Measurements from ENCODE around the gene ZIC2.
"Not testable (repeated sequence)": the region's sequence is repeated elsewhere in the genome, so short reads cannot be mapped to it uniquely, and the experiment has no call there.

Gene ZIC2

DNA sequence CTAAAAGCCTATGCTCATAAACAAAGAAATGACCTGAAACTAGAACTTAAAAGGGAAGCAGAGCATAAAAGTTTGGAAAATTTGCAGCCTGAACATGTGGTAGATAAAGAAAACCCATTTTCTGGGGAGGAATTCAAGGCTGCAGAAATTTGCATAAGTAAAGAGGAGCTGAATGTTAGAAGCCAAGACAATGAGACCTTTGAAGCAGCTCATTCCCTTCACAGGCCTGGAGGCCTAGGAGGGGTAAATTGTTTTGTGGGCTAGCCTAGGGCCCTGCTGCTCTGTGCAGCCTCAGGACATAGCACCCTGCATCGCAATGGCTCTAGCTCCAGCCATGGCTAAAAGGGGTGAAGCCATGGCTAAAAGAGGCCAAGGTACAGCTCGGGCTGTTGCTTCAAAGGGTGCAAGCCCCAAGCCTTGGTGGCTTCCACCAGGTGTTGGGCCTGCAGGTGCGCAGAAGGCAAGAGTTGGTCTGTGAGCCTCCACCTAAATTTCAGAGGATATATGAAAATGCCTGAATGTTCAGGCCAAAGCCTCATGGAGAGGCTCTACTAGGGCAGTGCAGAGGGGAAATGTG, 38.3 kb downstream of the ZIC2 start:
- no peak for DNase-seq (ENCODE audit: low read depth)

- DNase-seq (ENCODE audit: low read depth) = no peak
These were observed 41.2 kb downstream of the ZIC2 start for GRCh38 chr13:100022798-100023197.

- DNase-seq (ENCODE audit: low read depth) = no peak
These were observed 42.4 kb downstream of the ZIC2 start for GRCh38 chr13:100024023-100024422.

GRCh38 chr13:100029933-100030332, 48.3 kb downstream of the ZIC2 start:
- DNase-seq (ENCODE audit: low read depth) = no peak

- not testable (repeated sequence) for DNase-seq (ENCODE audit: low read depth)
These were observed 51.1 kb downstream of the ZIC2 start for GRCh38 chr13:100032642-100033041.

DNA sequence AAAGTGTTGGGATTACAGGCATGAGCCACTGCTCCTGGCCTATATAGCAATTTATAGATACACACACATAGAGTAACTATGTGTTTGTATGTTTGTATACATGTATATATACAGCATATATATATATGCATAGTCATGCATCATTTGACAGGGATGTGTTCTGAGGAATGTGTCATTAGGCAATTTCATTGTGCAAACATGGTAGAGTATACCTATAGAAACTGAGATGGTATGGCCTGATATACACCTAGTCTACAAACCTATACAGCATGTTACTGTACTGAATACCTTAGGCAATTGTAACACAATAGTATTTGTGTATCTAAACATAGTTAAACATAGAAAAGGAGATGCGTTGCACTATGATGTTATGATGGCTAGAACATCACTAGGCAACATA, 54.4 kb downstream of the ZIC2 start:
- DNase-seq (ENCODE audit: low read depth) = no peak

Data from GM04504 (cell line).